HepG2 (cell line): ENCODE results near the gene CSNK1A1. TPM values are rescaled to one million over a fixed set of nuclear protein-coding genes. Genes with fewer than 3 reads are reported as not detected.

Source experiments
- ATAC-seq: fragments of 200-7000 bp; cut with Tn5 transposase; 3 replicates; pipeline ENCODE4 v1.9.1; 2020; ENCODE audit warnings: mild to moderate bottlenecking, moderate library complexity
- BruUV-seq: library from RNA; stranded (reverse); fragments of 400-500 nt; replicated peaks from 2 replicates; lab custom pipeline; 2021; lab: Mats Ljungman, UMichigan
- CTCF ChIA-PET: fragments of 300-600 bp; formaldehyde crosslinking; extraction: SDS; loops from one replicate; lab custom pipeline; 2021; ENCODE audit warnings: low total read pairs, inconsistent platforms, low intra/inter-chr PET ratio; lab: Yijun Ruan, JAX
- POLR2A ChIA-PET: fragments of 350-600 bp; sonication (Branson Sonifier 250); formaldehyde crosslinking; loops from one replicate; lab custom pipeline; 2020; ENCODE audit warnings: antibody characterized with exemption, inconsistent platforms; lab: Yijun Ruan, JAX
- DNase-seq: peaks from one replicate; pipeline ENCODE4 v3.0.0-alpha.2; 2015; ENCODE audit warnings: low spot score
- FAIRE-seq: peaks from 3 replicates; lab custom pipeline; 2011; peaks lifted over from hg19 to GRCh38; lab: Jason Lieb, UNC
- H2AFZ ChIP-seq: one replicate; pipeline ENCODE4 v1.6.1; 2011; ENCODE audit warnings: low read length, inconsistent platforms
- H3K27ac ChIP-seq: fragments of 300-600 bp; 3 replicates; pipeline ENCODE4 v1.8.0; 2011; ENCODE audit warnings: mixed run types, mild to moderate bottlenecking, mixed read lengths, low read length, inconsistent platforms; ENCODE audit not compliant: insufficient read depth; ENCODE audit errors: extremely low read length
- H3K27me3 ChIP-seq, 2 experiments: fragments of 200-600 bp in 1 of 2; 2 replicates in 1 of 2; 3 replicates in 1 of 2; pipeline versions ENCODE4 v1.6.0 to v1.8.0; 2011; ENCODE audit warnings: low read length in 2 of 2, mild to moderate bottlenecking in 2 of 2, moderate library complexity in 2 of 2, inconsistent platforms in 1 of 2; ENCODE audit not compliant: insufficient read depth in 2 of 2, control insufficient read depth in 1 of 2
- H3K36me3 ChIP-seq, 2 experiments: fragments of 200-600 bp in 1 of 2; replicated peaks in 1 of 2; 2 replicates in 1 of 2; 3 replicates in 1 of 2; pipeline versions ENCODE4 v1.5.1 to v1.8.0; 2011; ENCODE audit warnings: low read length in 2 of 2, inconsistent platforms in 1 of 2; ENCODE audit not compliant: insufficient read depth in 2 of 2, control insufficient read depth in 1 of 2
- H3K4me1 ChIP-seq: 2 replicates; pipeline ENCODE4 v1.5.1; 2012; ENCODE audit warnings: low read length, inconsistent platforms; ENCODE audit not compliant: insufficient read depth
- H3K4me2 ChIP-seq: 2 replicates; pipeline ENCODE4 v1.6.0; 2011; ENCODE audit warnings: low read depth, low read length, inconsistent platforms
- H3K4me3 ChIP-seq, 3 experiments: fragments of 200-600 bp in 1 of 3; sonication (generic), shearing (Covaris generic) in 1 of 3; replicated peaks in 1 of 3; 2 replicates each; pipeline ENCODE4 v1.5.1; 2011 to 2016; ENCODE audit warnings: low read length in 3 of 3, inconsistent platforms in 2 of 3, low read depth in 2 of 3, mild to moderate bottlenecking in 2 of 3, control low read depth in 1 of 3, mixed read lengths in 1 of 3; ENCODE audit not compliant: insufficient read depth in 1 of 3
- H3K79me2 ChIP-seq: one replicate; pipeline ENCODE4 v1.6.1; 2011; ENCODE audit warnings: low read length, inconsistent platforms; ENCODE audit not compliant: insufficient read depth
- H3K9ac ChIP-seq: 2 replicates; pipeline ENCODE4 v1.6.0; 2011; ENCODE audit warnings: mild to moderate bottlenecking, low read depth, low read length, inconsistent platforms; ENCODE audit not compliant: insufficient read depth
- H3K9me3 ChIP-seq: 2 replicates; pipeline ENCODE4 v1.5.1; 2012; ENCODE audit warnings: mild to moderate bottlenecking, low read length
- H4K20me1 ChIP-seq: 2 replicates; pipeline ENCODE4 v1.6.0; 2011; ENCODE audit warnings: inconsistent platforms, mild to moderate bottlenecking, low read length, moderate library complexity; ENCODE audit not compliant: insufficient read depth
- AGO2 ChIP-seq: fragments of 200-400 bp; formaldehyde crosslinking; optimal IDR thresholded peaks from 2 replicates; pipeline ENCODE3; 2017; ENCODE audit warnings: mild to moderate bottlenecking, low read depth, low read length, moderate library complexity
- KLF9 ChIP-seq: IDR thresholded peaks from 2 replicates; pipeline ENCODE4 v1.6.1; 2016; ENCODE audit warnings: low read depth
- MED13 ChIP-seq: sonication (generic); formaldehyde crosslinking; IDR thresholded peaks from 2 replicates; pipeline ENCODE4 v1.5.0; 2020; ENCODE audit warnings: missing genetic modification reagents
- MLLT10 ChIP-seq: sonication (generic); formaldehyde crosslinking; IDR thresholded peaks from 2 replicates; pipeline ENCODE4 v1.4.0; 2020; ENCODE audit warnings: missing genetic modification reagents
- USF2 ChIP-seq, 2 experiments: sonication (generic) in 1 of 2; formaldehyde crosslinking in 1 of 2; IDR thresholded peaks; 2 replicates each; pipeline versions ENCODE4 v1.5.1 to v1.6.1; 2011 to 2020; ENCODE audit warnings: borderline replicate concordance in 1 of 2, low read depth in 1 of 2, low read length in 1 of 2, mild to moderate bottlenecking in 1 of 2, missing genetic modification reagents in 1 of 2, moderate library complexity in 1 of 2
- ZKSCAN5 ChIP-seq: sonication (generic); formaldehyde crosslinking; IDR thresholded peaks from 2 replicates; pipeline ENCODE4 v1.5.1; 2020; ENCODE audit warnings: mild to moderate bottlenecking, missing genetic modification reagents
- ZMYM2 ChIP-seq: sonication (generic); formaldehyde crosslinking; IDR thresholded peaks from 2 replicates; pipeline ENCODE4 v1.8.0; 2022; ENCODE audit warnings: mild to moderate bottlenecking, missing genetic modification reagents
- ZNF607 ChIP-seq: sonication (generic); formaldehyde crosslinking; IDR thresholded peaks from 2 replicates; pipeline ENCODE4 v1.5.1; 2020; ENCODE audit warnings: missing genetic modification reagents, mild to moderate bottlenecking, borderline replicate concordance
- ZNF83 ChIP-seq: sonication (generic); formaldehyde crosslinking; IDR thresholded peaks from 2 replicates; pipeline ENCODE4 v1.4.0; 2020; ENCODE audit warnings: missing genetic modification reagents, mild to moderate bottlenecking, borderline replicate concordance
- ZSCAN25 ChIP-seq: sonication (generic); formaldehyde crosslinking; IDR thresholded peaks from 2 replicates; pipeline ENCODE4 v1.8.0; 2022; ENCODE audit warnings: mild to moderate bottlenecking, missing genetic modification reagents
- WGBS: methylation state at CpG from one replicate; pipeline ENCODE4 v1.1.6; 2017; ENCODE audit warnings: low lambda C conversion rate; 5-methylcytosine and 5-hydroxymethylcytosine counted together
- in situ Hi-C: cut with HindIII; loops from 2 replicates; pipeline ENCODE4 v1.10.0; 2017; ENCODE audit warnings: low pct_unique_long_range_greater_than_20kb; ENCODE audit not compliant: extremely low pct_ligation_motif_present
- intact Hi-C: fragments of 100-400 bp; cut with micrococcal nuclease; formaldehyde crosslinking; loops from one replicate; pipeline ENCODE4 v1.10.0; 2022; ENCODE audit not compliant: unreplicated experiment
- polyA plus RNA-seq, 8 experiments: library from polyadenylated mRNA; depleted of rRNA in 3 of 8; stranded (reverse) in 7 of 8; unstranded in 1 of 8; fragments of >200 nt; fragmentation: Illumina TruSeq in 4 of 8; extraction: Trizol in 4 of 8; gene quantifications; 2 replicates each; pipeline versions ENCODE4 v1.2.1 to v1.2.3, GENCODE V29; 2011 to 2016; ENCODE audit warnings: low read depth in 4 of 8, missing spikeins in 1 of 8, mixed read lengths in 1 of 8; ENCODE audit not compliant: insufficient read depth in 1 of 8
- total RNA-seq, 5 experiments: library from RNA; depleted of rRNA; stranded (reverse); fragments of >200 nt; fragmentation: Illumina TruSeq; extraction: Trizol; gene quantifications; 2 replicates each; pipeline ENCODE4 v1.2.3, GENCODE V29; 2016; ENCODE audit warnings: low read depth in 1 of 5
- TF ChIP-seq, protein P1 (sequence below): sonication (generic); formaldehyde crosslinking; IDR thresholded peaks from 2 replicates; pipeline ENCODE4 v1.8.0; 2022; ENCODE audit warnings: mild to moderate bottlenecking, missing genetic modification reagents; ENCODE audit not compliant: insufficient replicate concordance

Gene CSNK1A1
- total and polyA plus RNA-seq, 2 of the 13 experiments (the other 11 are each of a cell fraction or from before 2014, with no cell fraction given): 89.0 to 149 TPM

DNA sequence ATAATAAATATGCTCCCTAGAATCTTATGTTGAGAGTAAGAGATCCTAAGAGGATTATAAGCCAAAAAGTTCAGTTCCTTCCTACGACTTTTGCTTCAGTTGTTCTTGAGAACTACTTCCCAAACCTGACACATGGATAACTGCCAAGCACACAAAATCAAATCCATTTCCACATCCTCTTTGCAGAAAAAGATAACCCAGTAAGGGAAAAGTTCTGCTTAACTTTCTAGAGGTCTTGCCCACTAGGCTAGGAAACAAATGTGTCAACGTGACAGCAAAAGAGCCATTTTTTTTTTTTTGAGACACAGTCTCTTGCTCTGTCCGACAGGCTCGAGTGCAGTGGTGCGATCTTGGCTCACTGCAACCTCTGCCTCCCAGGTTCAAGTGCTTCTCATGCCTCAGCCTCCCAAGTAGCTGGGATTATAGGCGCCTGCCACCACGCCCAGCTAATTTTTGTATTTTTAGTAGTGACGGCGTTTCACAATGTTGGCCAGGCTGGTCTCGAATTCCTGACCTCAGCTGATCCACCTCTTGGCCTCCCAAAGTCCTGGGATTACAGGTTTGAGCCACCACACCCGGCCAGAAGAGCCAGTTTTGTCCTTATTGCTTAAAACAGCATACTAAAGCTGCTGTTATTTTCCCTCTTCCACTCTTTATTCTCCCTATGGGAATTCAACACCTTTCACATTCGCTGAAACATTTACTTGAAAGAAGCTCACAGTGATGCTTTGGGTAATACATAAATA is 24.2 kb downstream of the CSNK1A1 start:
- Histone ChIP-seq H4K20me1 (peaks cover 62% of the 10 kb centered on the region), H3K27ac (no peak overlapping the region), H3K4me2 (no peak overlapping the region), H2AFZ (no peak overlapping the region), H3K79me2 (peaks cover 99% of the 10 kb centered on the region), H3K4me3 (no peak overlapping the region), H3K36me3 (peaks cover 9 to 44% of the 10 kb centered on the region in 2 experiments), H3K9me3 (no peaks in the 10 kb centered on the region), H3K9ac (no peak overlapping the region), H3K4me1 (peaks cover 27% of the 10 kb centered on the region), H3K27me3 (no peaks in the 10 kb centered on the region)
- no peak for ATAC-seq
- intact Hi-C loops: no loop called here
- POLR2A ChIA-PET: interaction anchor here (1.7 kb wide), 1 partner anchor 75 kb away, joined by 3 read pairs; no protein-coding TSS in a partner anchor
- no TSS peak for BruUV-seq
- no peak for DNase-seq
- 90% methylated on average over 12 of the region's 12 CpGs for WGBS
- in situ Hi-C loops: no loop called here
- FAIRE-seq: no peak
- CTCF ChIA-PET: no interaction called here
- TF ChIP-seq ZMYM2 (CRISPR knock-in tag): no peak
- TF ChIP-seq, protein P1, sequence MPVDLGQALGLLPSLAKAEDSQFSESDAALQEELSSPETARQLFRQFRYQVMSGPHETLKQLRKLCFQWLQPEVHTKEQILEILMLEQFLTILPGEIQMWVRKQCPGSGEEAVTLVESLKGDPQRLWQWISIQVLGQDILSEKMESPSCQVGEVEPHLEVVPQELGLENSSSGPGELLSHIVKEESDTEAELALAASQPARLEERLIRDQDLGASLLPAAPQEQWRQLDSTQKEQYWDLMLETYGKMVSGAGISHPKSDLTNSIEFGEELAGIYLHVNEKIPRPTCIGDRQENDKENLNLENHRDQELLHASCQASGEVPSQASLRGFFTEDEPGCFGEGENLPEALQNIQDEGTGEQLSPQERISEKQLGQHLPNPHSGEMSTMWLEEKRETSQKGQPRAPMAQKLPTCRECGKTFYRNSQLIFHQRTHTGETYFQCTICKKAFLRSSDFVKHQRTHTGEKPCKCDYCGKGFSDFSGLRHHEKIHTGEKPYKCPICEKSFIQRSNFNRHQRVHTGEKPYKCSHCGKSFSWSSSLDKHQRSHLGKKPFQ (CRISPR knock-in tag): no peak
- no peak for TF ChIP-seq KLF9 (CRISPR knock-in tag)
- no peak for TF ChIP-seq ZNF83 (CRISPR knock-in tag)
- TF ChIP-seq USF2 (IDR thresholded peaks at IDR 0.05; ENCODE audit: low read depth, low read length): no peak
- no peak for TF ChIP-seq USF2 (CRISPR knock-in tag; IDR thresholded peaks at IDR 0.05; ENCODE audit: borderline replicate concordance)
- TF ChIP-seq ZKSCAN5: no peak
- TF ChIP-seq MED13 (CRISPR knock-in tag): no peak
- TF ChIP-seq AGO2: no peak
- TF ChIP-seq MLLT10: no peak
- TF ChIP-seq ZSCAN25: no peak
- no peak for TF ChIP-seq ZNF607 (CRISPR knock-in tag)
